Natural killer cell (primary cell): ENCODE results near the gene MYOM1. TPM values are rescaled to one million over a fixed set of nuclear protein-coding genes. Genes with fewer than 3 reads are reported as not detected.

Experiments used
- ATAC-seq, 3 donors: fragments of 150-1000 bp in 2 of 3; fragments of 200-7000 bp in 1 of 3; cut with Tn5 transposase; 1 replicate in 1 of 3; 2 replicates in 2 of 3; pipeline ENCODE4 v1.10.0; 2021; ENCODE audit warnings: mild to moderate bottlenecking in 2 of 3, moderate library complexity in 2 of 3
- DNase-seq, 2 donors: peaks; one replicate each; pipeline versions ENCODE4 v3.0.0 to v3.0.0-alpha.2; 2013 to 2021; ENCODE audit warnings: mixed read lengths in 1 of 2
- H3K27ac ChIP-seq: one replicate; pipeline ENCODE4 v1.5.1; 2013; ENCODE audit warnings: mild to moderate bottlenecking, low read length
- H3K27me3 ChIP-seq: one replicate; pipeline ENCODE4 v1.6.1; 2013; ENCODE audit warnings: low read length; ENCODE audit not compliant: control insufficient read depth, insufficient read depth
- H3K36me3 ChIP-seq: one replicate; pipeline ENCODE4 v1.6.1; 2013; ENCODE audit warnings: low read length; ENCODE audit not compliant: control insufficient read depth, insufficient read depth
- H3K4me1 ChIP-seq: one replicate; pipeline ENCODE4 v1.6.1; 2013; ENCODE audit warnings: low read length; ENCODE audit not compliant: control insufficient read depth, insufficient read depth
- H3K4me3 ChIP-seq: one replicate; pipeline ENCODE4 v1.5.1; 2013; ENCODE audit warnings: low read length
- H3K9me3 ChIP-seq: one replicate; pipeline ENCODE4 v1.6.1; 2013; ENCODE audit warnings: low read length; ENCODE audit not compliant: control insufficient read depth, insufficient read depth
- H3K27ac Mint-ChIP-seq, 2 donors: one replicate each; pipeline ENCODE4 v1.8.0; 2022; ENCODE audit warnings: mild to moderate bottlenecking in 2 of 2, mixed read lengths in 2 of 2, moderate library complexity in 1 of 2
- H3K27me3 Mint-ChIP-seq, 2 donors: one replicate each; pipeline ENCODE4 v1.8.0; 2022; ENCODE audit warnings: low read depth in 2 of 2, mixed read lengths in 2 of 2
- H3K36me3 Mint-ChIP-seq: one replicate; pipeline ENCODE4 v1.8.0; 2022; ENCODE audit warnings: mixed read lengths
- H3K4me1 Mint-ChIP-seq, 2 donors: one replicate each; pipeline ENCODE4 v1.8.0; 2022; ENCODE audit warnings: mixed read lengths in 2 of 2
- H3K4me3 Mint-ChIP-seq: one replicate; pipeline ENCODE4 v1.8.0; 2022; ENCODE audit warnings: mild to moderate bottlenecking, moderate library complexity, mixed read lengths
- H3K9me3 Mint-ChIP-seq, 2 donors: one replicate each; pipeline ENCODE4 v1.8.0; 2022; ENCODE audit warnings: mixed read lengths in 2 of 2
- WGBS: methylation state at CpG from one replicate; pipeline ENCODE4 v1.1.7; 2013; ENCODE audit warnings: missing lambda C conversion rate; ENCODE audit not compliant: insufficient coverage; 5-methylcytosine and 5-hydroxymethylcytosine counted together
- intact Hi-C: fragments of 100-400 bp; cut with micrococcal nuclease; formaldehyde crosslinking; loops from one replicate; pipeline ENCODE4 v1.14.2; 2022
- total RNA-seq, 4 donors: library from RNA; stranded (reverse); fragments of 120-200 nt in 1 of 4; gene quantifications; one replicate each; pipeline versions ENCODE4 v1.2.3 to v1.2.4, GENCODE V29; 2013 to 2022
- TF ChIP-seq, protein P1 (sequence below): fragments of 200-600 bp; IDR thresholded peaks from one replicate; pipeline ENCODE4 v1.8.0; 2022; ENCODE audit warnings: antibody characterized with exemption

The MYOM1 gene
- total RNA-seq, 3 donors from 2014 or later (not counting 1 experiment from before 2014, with no cell fraction given) = 1.7 to 5.8 (median 3.0) TPM

GRCh38 chr18:3219241-3219630 lies 532 bp downstream of the MYOM1 start:
- Histone ChIP-seq H3K9me3 (no peaks in the 10 kb centered on the region), H3K4me3 (no peak overlapping the region), H3K4me1 (no peaks in the 10 kb centered on the region), H3K27me3 (no peaks in the 10 kb centered on the region), H3K27ac (no peak overlapping the region), H3K36me3 (no peaks in the 10 kb centered on the region)
- no peaks in the 10 kb centered on the region for H3K27me3 Mint-ChIP-seq
- 88% methylated on average over 8 of the region's 8 CpGs for WGBS
- H3K4me1 Mint-ChIP-seq = peaks cover 0 to 4% of the 10 kb centered on the region in 2 donors
- intact Hi-C loops = no loop called here
- ATAC-seq (no peak), DNase-seq (no peak)
- TF ChIP-seq, protein P1, sequence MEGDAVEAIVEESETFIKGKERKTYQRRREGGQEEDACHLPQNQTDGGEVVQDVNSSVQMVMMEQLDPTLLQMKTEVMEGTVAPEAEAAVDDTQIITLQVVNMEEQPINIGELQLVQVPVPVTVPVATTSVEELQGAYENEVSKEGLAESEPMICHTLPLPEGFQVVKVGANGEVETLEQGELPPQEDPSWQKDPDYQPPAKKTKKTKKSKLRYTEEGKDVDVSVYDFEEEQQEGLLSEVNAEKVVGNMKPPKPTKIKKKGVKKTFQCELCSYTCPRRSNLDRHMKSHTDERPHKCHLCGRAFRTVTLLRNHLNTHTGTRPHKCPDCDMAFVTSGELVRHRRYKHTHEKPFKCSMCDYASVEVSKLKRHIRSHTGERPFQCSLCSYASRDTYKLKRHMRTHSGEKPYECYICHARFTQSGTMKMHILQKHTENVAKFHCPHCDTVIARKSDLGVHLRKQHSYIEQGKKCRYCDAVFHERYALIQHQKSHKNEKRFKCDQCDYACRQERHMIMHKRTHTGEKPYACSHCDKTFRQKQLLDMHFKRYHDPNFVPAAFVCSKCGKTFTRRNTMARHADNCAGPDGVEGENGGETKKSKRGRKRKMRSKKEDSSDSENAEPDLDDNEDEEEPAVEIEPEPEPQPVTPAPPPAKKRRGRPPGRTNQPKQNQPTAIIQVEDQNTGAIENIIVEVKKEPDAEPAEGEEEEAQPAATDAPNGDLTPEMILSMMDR = no peak
- H3K36me3 Mint-ChIP-seq = no peaks in the 10 kb centered on the region
- H3K27ac Mint-ChIP-seq = no peak overlapping the region
- H3K9me3 Mint-ChIP-seq = no peaks in the 10 kb centered on the region
- H3K4me3 Mint-ChIP-seq = no peak overlapping the region

DNA sequence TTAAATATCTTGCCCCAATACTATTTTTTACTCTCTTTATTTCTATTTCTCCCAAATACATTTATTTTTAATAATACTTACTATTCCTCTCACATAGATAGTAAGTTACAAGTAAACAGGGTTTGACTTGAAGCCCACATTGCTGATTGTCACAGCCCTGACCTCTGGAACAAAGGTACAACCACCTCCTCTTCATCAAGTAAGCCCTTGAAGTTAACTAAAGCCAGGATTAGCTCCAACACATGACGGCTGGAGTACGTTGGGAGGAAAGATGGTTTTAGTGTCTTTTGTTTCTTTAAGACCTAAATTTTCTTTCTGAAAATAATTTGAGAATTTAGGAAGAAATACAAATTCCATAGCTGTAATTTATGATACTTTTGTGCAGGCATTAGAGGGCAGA lies 949 bp downstream of the MYOM1 start:
- H3K27me3 Mint-ChIP-seq = no peaks in the 10 kb centered on the region
- no peaks in the 10 kb centered on the region for H3K36me3 Mint-ChIP-seq
- Histone ChIP-seq H3K36me3 (no peaks in the 10 kb centered on the region), H3K27me3 (no peaks in the 10 kb centered on the region), H3K27ac (no peak overlapping the region), H3K4me1 (no peaks in the 10 kb centered on the region), H3K4me3 (no peak overlapping the region), H3K9me3 (no peaks in the 10 kb centered on the region)
- H3K4me1 Mint-ChIP-seq = peaks cover 0 to 4% of the 10 kb centered on the region in 2 donors
- no peak overlapping the region for H3K27ac Mint-ChIP-seq
- TF ChIP-seq, protein P1 = no peak
- DNase-seq (no peak), ATAC-seq (no peak)
- no peak overlapping the region for H3K4me3 Mint-ChIP-seq
- 79% methylated on average over 2 of the region's 2 CpGs for WGBS
- intact Hi-C loops = no loop called here
- no peaks in the 10 kb centered on the region for H3K9me3 Mint-ChIP-seq

- H3K36me3 ChIP-seq = no peaks in the 10 kb centered on the region
- H3K4me3 ChIP-seq = no peak overlapping the region
- intact Hi-C loops = no loop called here
- 95% methylated on average over 2 of the region's 3 CpGs for WGBS
- Mint-ChIP-seq H3K4me3 (no peak overlapping the region), H3K36me3 (no peaks in the 10 kb centered on the region), H3K4me1 (peaks cover 4 to 11% of the 10 kb centered on the region in 2 donors), H3K27me3 (no peaks in the 10 kb centered on the region), H3K27ac (no peak overlapping the region), H3K9me3 (no peaks in the 10 kb centered on the region)
- TF ChIP-seq, protein P1 = no peak
- H3K27ac ChIP-seq = no peak overlapping the region
- no peaks in the 10 kb centered on the region for H3K27me3 ChIP-seq
- H3K9me3 ChIP-seq = no peaks in the 10 kb centered on the region
- DNase-seq = no peak
- ATAC-seq = no peak
- no peaks in the 10 kb centered on the region for H3K4me1 ChIP-seq
Observed at GRCh38 chr18:3217948-3218647, 1.7 kb downstream of the MYOM1 start.

- H3K36me3 ChIP-seq = no peaks in the 10 kb centered on the region
- no peaks in the 10 kb centered on the region for H3K27me3 ChIP-seq
- no peak overlapping the region for H3K4me3 ChIP-seq
- H3K4me1 ChIP-seq = no peaks in the 10 kb centered on the region
- H3K27ac ChIP-seq = no peak overlapping the region
- H3K4me1 Mint-ChIP-seq = peaks cover 6 to 14% of the 10 kb centered on the region in 2 donors
- no peaks in the 10 kb centered on the region for H3K36me3 Mint-ChIP-seq
- no peak overlapping the region for H3K4me3 Mint-ChIP-seq
- ATAC-seq (no peak), DNase-seq (no peak)
- WGBS = 89% methylated on average over 5 of the region's 5 CpGs
- H3K27ac Mint-ChIP-seq = peak overlapping the region in 1 of 2 donors; percentile 9
- H3K9me3 ChIP-seq = no peaks in the 10 kb centered on the region
- intact Hi-C loops = no loop called here
- H3K9me3 Mint-ChIP-seq = no peaks in the 10 kb centered on the region
- H3K27me3 Mint-ChIP-seq = no peaks in the 10 kb centered on the region
- TF ChIP-seq, protein P1 = no peak
Observed at GRCh38 chr18:3216987-3217386, 2.8 kb downstream of the MYOM1 start.
